HCT116 (cell line): ENCODE measurements around the gene WRAP53. TPM values are rescaled to one million over a fixed set of nuclear protein-coding genes. Genes with fewer than 3 reads are reported as not detected.

Experiments used
- ATAC-seq: fragments of 200-7000 bp; cut with Tn5 transposase; 2 replicates; pipeline ENCODE4 v1.9.1; 2020; ENCODE audit warnings: mild to moderate bottlenecking, moderate library complexity
- BruUV-seq: library from RNA; stranded (reverse); fragments of 400-500 nt; replicated peaks from 2 replicates; lab custom pipeline; 2021; lab: Mats Ljungman, UMichigan
- CTCF ChIA-PET: fragments of 300-600 bp; sonication (Branson Sonifier 250); formaldehyde crosslinking; loops from one replicate; lab custom pipeline; 2021; ENCODE audit warnings: antibody characterized with exemption; lab: Charles Lee
- POLR2A ChIA-PET: fragments of 300-600, 350-600 bp; sonication (Branson Sonifier 250); formaldehyde crosslinking; loops from one replicate; lab custom pipeline; 2021; ENCODE audit warnings: antibody characterized with exemption; lab: Charles Lee
- RAD21 ChIA-PET, 2 experiments: fragments of 300-600 bp; sonication (Branson Sonifier 250); formaldehyde crosslinking; loops; one replicate each; lab custom pipeline; 2023; ENCODE audit warnings: low total read pairs in 2 of 2; ENCODE audit not compliant: uncharacterized antibody in 2 of 2, unreplicated experiment in 2 of 2, low non-redundant PET in 1 of 2; lab: Charles Lee
- DNase-seq: peaks from one replicate; pipeline ENCODE4 v3.0.0-alpha.2; 2010; ENCODE audit warnings: low read depth, low spot score
- H2AFZ ChIP-seq: fragments of 200-600 bp; shearing (Covaris generic), sonication (generic); 2 replicates; pipeline ENCODE4 v1.6.1; 2017; ENCODE audit warnings: low read depth, mixed run types, mixed read lengths, antibody characterized with exemption, low read length; ENCODE audit not compliant: poor library complexity, severe bottlenecking
- H3K27ac ChIP-seq: 2 replicates; pipeline ENCODE4 v1.5.1; 2012; ENCODE audit warnings: low read depth, low read length
- H3K27me3 ChIP-seq: fragments of 200-600 bp; sonication (generic); 2 replicates; pipeline ENCODE4 v1.6.1; 2016; ENCODE audit warnings: mixed run types, low read length, mixed read lengths; ENCODE audit not compliant: insufficient read depth
- H3K36me3 ChIP-seq, 2 experiments: fragments of 200-500 bp in 1 of 2; fragments of 200-600 bp in 1 of 2; sonication (Bioruptor generic) in 1 of 2; sonication (generic) in 1 of 2; 2 replicates each; pipeline versions ENCODE4 v1.5.1 to v1.6.1; 2014 to 2016; ENCODE audit warnings: low read length in 2 of 2, inconsistent platforms in 1 of 2, mixed read lengths in 1 of 2, mixed run types in 1 of 2; ENCODE audit not compliant: insufficient read depth in 2 of 2, control insufficient read depth in 1 of 2
- H3K4me1 ChIP-seq, 2 experiments: fragments of 200-600 bp in 1 of 2; sonication (generic) in 1 of 2; 2 replicates each; pipeline versions ENCODE4 v1.5.1 to v1.6.1; 2012 to 2017; ENCODE audit warnings: low read length in 2 of 2, inconsistent platforms in 1 of 2, mild to moderate bottlenecking in 1 of 2, mixed read lengths in 1 of 2, mixed run types in 1 of 2, moderate library complexity in 1 of 2; ENCODE audit not compliant: insufficient read depth in 2 of 2, control insufficient read depth in 1 of 2
- H3K4me2 ChIP-seq: fragments of 200-600 bp; sonication (generic); 2 replicates; pipeline ENCODE4 v1.6.1; 2017; ENCODE audit warnings: mixed run types, low read length, mixed read lengths
- H3K4me3 ChIP-seq, 2 experiments: fragments of 200-600 bp in 1 of 2; sonication (generic) in 1 of 2; replicated peaks in 1 of 2; 2 replicates each; pipeline ENCODE4 v1.5.1; 2011 to 2016; ENCODE audit warnings: low read length in 2 of 2, control low read depth in 1 of 2, low read depth in 1 of 2, mild to moderate bottlenecking in 1 of 2, mixed read lengths in 1 of 2, mixed run types in 1 of 2
- H3K79me2 ChIP-seq: fragments of 200-600 bp; sonication (generic); 2 replicates; pipeline ENCODE4 v1.6.1; 2017; ENCODE audit warnings: mild to moderate bottlenecking, mixed run types, low read length, moderate library complexity, mixed read lengths; ENCODE audit not compliant: insufficient read depth
- H3K9ac ChIP-seq: fragments of 200-600 bp; sonication (generic); 2 replicates; pipeline ENCODE4 v1.6.1; 2016; ENCODE audit warnings: low read length, mixed read lengths
- H3K9me2 ChIP-seq: fragments of 200-600 bp; sonication (generic), shearing (Covaris generic); 2 replicates; pipeline ENCODE4 v1.6.1; 2017; ENCODE audit warnings: mixed run types, mild to moderate bottlenecking, moderate library complexity; ENCODE audit not compliant: insufficient read depth
- H3K9me3 ChIP-seq, 2 experiments: fragments of 200-500 bp in 1 of 2; fragments of 200-600 bp in 1 of 2; sonication (Bioruptor generic) in 1 of 2; sonication (generic) in 1 of 2; 2 replicates each; pipeline ENCODE4 v1.6.1; 2014 to 2017; ENCODE audit warnings: low read length in 2 of 2, mixed read lengths in 2 of 2, inconsistent platforms in 1 of 2, low read depth in 1 of 2, mild to moderate bottlenecking in 1 of 2, mixed run types in 1 of 2, moderate library complexity in 1 of 2; ENCODE audit not compliant: control insufficient read depth in 1 of 2, insufficient read depth in 1 of 2
- H4K20me1 ChIP-seq: fragments of 200-600 bp; sonication (generic), shearing (Covaris generic); 2 replicates; pipeline ENCODE4 v1.6.1; 2017; ENCODE audit warnings: mixed run types, mild to moderate bottlenecking, moderate library complexity; ENCODE audit not compliant: insufficient read depth
- CBX3 ChIP-seq: IDR thresholded peaks from 2 replicates; pipeline ENCODE4 v1.6.1; 2012; ENCODE audit warnings: low read depth
- ELF1 ChIP-seq: IDR thresholded peaks from 2 replicates; pipeline ENCODE4 v1.6.1; 2012; ENCODE audit warnings: low read depth, borderline replicate concordance
- JUND ChIP-seq: IDR thresholded peaks from 2 replicates; pipeline ENCODE4 v1.6.1; 2012
- POLR2A ChIP-seq: IDR thresholded peaks from 2 replicates; pipeline ENCODE4 v1.7.0; 2011; ENCODE audit warnings: borderline replicate concordance; ENCODE audit not compliant: insufficient read depth, insufficient read length; ENCODE audit errors: extremely low read depth
- POLR2AphosphoS5 ChIP-seq: IDR thresholded peaks from 2 replicates; pipeline ENCODE4 v1.6.1; 2011; ENCODE audit warnings: mild to moderate bottlenecking, low read depth, low read length, moderate library complexity
- RAD21 ChIP-seq: IDR thresholded peaks from 2 replicates; pipeline ENCODE4 v1.6.1; 2012; ENCODE audit warnings: low read depth, mild to moderate bottlenecking
- SRF ChIP-seq: IDR thresholded peaks from 2 replicates; pipeline ENCODE4 v1.6.1; 2012; ENCODE audit warnings: low read depth
- TCF7L2 ChIP-seq: IDR thresholded peaks from 2 replicates; pipeline ENCODE4 v1.7.0; 2011; ENCODE audit warnings: borderline replicate concordance, inconsistent platforms; ENCODE audit not compliant: insufficient read depth, insufficient read length; ENCODE audit errors: extremely low read depth
- YY1 ChIP-seq: IDR thresholded peaks from 2 replicates; pipeline ENCODE4 v1.6.1; 2011; ENCODE audit warnings: low read length, low read depth, moderate library complexity, mild to moderate bottlenecking; ENCODE audit not compliant: insufficient replicate concordance; ENCODE audit errors: extremely low read depth
- ZFX ChIP-seq: fragments of 450-650 bp; IDR thresholded peaks from 2 replicates; pipeline ENCODE4 v1.6.1; 2017
- intact Hi-C: fragments of 100-400 bp; cut with micrococcal nuclease; formaldehyde crosslinking; loops from 2 replicates; pipeline ENCODE4 v1.10.0; 2022
- total RNA-seq: library from RNA; stranded (reverse); gene quantifications from one replicate; pipeline ENCODE4 v1.2.1, GENCODE V29; 2021; ENCODE audit not compliant: unreplicated experiment

WRAP53 gene
- total RNA-seq, 1 experiment from 2014 or later, result 28.8 TPM

DNA sequence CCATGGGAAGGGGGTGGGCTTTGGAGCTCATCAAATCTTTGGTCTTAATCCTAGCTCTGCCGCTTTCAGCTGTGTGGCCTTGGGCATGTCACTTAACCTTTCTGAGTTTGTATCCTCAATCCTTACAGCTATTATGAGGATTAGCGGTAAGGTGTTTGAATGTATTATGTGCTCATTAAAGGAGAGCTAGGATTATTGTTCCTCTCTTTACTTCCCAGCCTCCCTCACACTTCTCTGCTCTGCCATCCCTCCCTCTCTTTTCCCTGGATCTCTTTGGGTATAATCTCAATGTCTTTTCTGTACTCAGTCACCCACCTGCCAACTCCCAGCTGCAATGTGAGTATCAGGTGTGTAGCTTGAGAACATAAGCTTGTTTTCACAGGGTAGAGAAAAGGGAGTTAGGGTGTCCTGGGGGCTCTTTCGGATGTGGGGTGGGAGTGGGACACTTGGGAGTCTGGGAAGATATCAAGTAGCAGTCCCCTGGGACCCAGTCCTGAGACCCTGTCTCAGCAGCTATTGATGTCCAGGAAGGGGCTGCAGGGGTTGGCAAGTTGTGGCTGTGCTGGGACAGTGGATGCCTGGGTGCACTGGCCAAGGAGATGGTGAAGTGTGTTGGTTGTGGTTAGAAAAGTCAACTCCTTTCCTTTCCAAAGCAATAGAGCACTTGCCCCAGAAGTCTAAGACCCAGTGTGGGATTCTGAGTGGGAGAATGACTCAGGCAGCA is 18.5 kb downstream of the WRAP53 start:
- intact Hi-C loops, result no loop called here
- no peak overlapping the region for H3K9ac ChIP-seq
- H3K9me3 ChIP-seq, result no peaks in the 10 kb centered on the region
- H2AFZ ChIP-seq, result no peak overlapping the region
- TF ChIP-seq JUND, result no peak
- no peak for TF ChIP-seq YY1
- no peak for TF ChIP-seq ZFX
- TF ChIP-seq POLR2A, result no peak
- no peak for TF ChIP-seq SRF
- no peak for TF ChIP-seq TCF7L2
- no peak for TF ChIP-seq CBX3
- no peak for TF ChIP-seq RAD21
- H3K4me2 ChIP-seq, result no peak overlapping the region
- H3K4me1 ChIP-seq, result peaks cover 0 to 21% of the 10 kb centered on the region in 2 experiments; a peak in 1 of 4 replicates
- no peak overlapping the region for H3K27ac ChIP-seq
- DNase-seq (no peak), ATAC-seq (no peak)
- H4K20me1 ChIP-seq, result no peaks in the 10 kb centered on the region
- no TSS peak for BruUV-seq
- no peak overlapping the region for H3K4me3 ChIP-seq
- no peaks in the 10 kb centered on the region for H3K27me3 ChIP-seq
- CTCF ChIA-PET, result interaction anchor here (1.0 kb wide), 1 partner anchor 10 kb away, joined by 3 read pairs; no protein-coding TSS in a partner anchor
- 0 out of 2 replicates have a peak, but pooled peaks cover 3% of the 10 kb centered on the region for H3K9me2 ChIP-seq
- POLR2A ChIA-PET, result interaction anchor here (1.2 kb wide), 2 partner anchors 10 to 20 kb away, joined by 3 to 4 read pairs; no protein-coding TSS in a partner anchor
- no peaks in the 10 kb centered on the region for H3K79me2 ChIP-seq
- RAD21 ChIA-PET, result no interaction called here
- H3K36me3 ChIP-seq, result peaks cover 2 to 3% of the 10 kb centered on the region in 2 experiments; a peak in 1 of 4 replicates

DNA sequence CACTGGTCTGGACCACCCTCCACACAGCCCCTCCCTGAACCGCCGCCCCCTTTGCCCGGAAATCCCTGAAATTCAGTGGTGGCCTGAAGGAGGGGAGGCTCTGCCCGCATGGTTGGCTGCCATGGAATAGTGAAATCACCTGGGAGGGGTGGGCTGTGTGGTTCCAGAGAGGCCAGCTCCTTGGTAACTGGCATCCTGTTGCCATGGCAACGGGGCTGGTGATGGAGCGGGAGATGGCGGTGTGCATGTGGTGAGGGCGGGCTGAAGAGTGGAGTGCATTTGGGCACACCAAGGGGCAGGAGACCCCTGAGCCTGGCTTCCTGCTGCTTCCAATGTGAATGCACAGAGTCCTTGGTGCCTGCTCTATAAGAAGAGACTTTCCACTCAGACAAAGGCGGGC is 19.2 kb downstream of the WRAP53 start:
- TF ChIP-seq POLR2AphosphoS5 (no peak), ELF1 (no peak)
- Histone ChIP-seq H3K36me3 (no peaks in the 10 kb centered on the region), H4K20me1 (no peaks in the 10 kb centered on the region), H3K9me3 (no peaks in the 10 kb centered on the region), H3K9me2 (0 out of 2 replicates have a peak, but pooled peaks cover 3% of the 10 kb centered on the region), H3K4me3 (no peak overlapping the region), H3K27me3 (no peaks in the 10 kb centered on the region), H3K4me2 (no peak overlapping the region), H3K27ac (no peak overlapping the region), H3K4me1 (peaks cover 0 to 21% of the 10 kb centered on the region in 2 experiments; a peak in 1 of 4 replicates), H3K79me2 (no peaks in the 10 kb centered on the region), H3K9ac (no peak overlapping the region), H2AFZ (no peak overlapping the region)
- ChIA-PET POLR2A (no interaction called here), RAD21 (no interaction called here), CTCF (interaction anchor here (1.0 kb wide), 1 partner anchor 9 kb away, joined by 3 read pairs; no protein-coding TSS in a partner anchor)
- intact Hi-C loops, result no loop called here
- BruUV-seq, result no TSS peak
- no peak for DNase-seq
- ATAC-seq, result no peak
